T-helper 2 cell treated with Interferon-gamma antibody and Interleukin-4, amounts not matched to agents 100 ng/mL and 5 ng/mL, for 36 hours (primary cell): ENCODE results near the gene ST3GAL6. TPM values are rescaled to one million over a fixed set of nuclear protein-coding genes. Genes with fewer than 3 reads are reported as not detected.

ENCODE experiments used
- intact Hi-C: fragments of 100-400 bp; cut with micrococcal nuclease; formaldehyde crosslinking; loops from one replicate; pipeline ENCODE4 v1.15.1; 2023
- total RNA-seq: library from RNA; stranded (reverse); gene quantifications from 2 replicates; pipeline ENCODE4 v1.2.3, GENCODE V29; 2022

Gene ST3GAL6, protein sequence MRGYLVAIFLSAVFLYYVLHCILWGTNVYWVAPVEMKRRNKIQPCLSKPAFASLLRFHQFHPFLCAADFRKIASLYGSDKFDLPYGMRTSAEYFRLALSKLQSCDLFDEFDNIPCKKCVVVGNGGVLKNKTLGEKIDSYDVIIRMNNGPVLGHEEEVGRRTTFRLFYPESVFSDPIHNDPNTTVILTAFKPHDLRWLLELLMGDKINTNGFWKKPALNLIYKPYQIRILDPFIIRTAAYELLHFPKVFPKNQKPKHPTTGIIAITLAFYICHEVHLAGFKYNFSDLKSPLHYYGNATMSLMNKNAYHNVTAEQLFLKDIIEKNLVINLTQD
- not detected in 2 replicates for total RNA-seq

DNA sequence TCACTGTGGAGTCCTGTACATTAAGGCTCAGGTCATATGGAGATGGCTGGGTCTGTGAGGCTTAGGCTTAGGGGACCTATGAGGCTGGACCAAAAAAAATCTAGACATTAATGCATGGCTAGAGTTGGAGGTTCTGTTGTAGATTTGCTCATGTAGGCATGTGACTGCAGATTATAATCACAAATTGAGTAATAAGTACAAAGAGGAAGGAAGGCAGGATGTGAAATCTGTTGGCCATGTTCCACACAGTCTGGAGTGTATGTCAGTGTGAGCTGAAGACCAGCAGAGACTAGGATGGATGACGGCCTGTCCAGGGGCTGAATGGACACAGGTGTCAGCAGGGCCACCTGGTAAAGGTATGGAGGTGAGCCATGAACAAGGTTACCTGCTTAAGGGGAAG, at the start of gene ST3GAL6:
ST3GAL6 (plus strand) TSS at position 265 of the 400 bp plus-strand sequence. CDS start 5,101 bp downstream, outside the sequence.
- intact Hi-C loops: no loop called here

DNA sequence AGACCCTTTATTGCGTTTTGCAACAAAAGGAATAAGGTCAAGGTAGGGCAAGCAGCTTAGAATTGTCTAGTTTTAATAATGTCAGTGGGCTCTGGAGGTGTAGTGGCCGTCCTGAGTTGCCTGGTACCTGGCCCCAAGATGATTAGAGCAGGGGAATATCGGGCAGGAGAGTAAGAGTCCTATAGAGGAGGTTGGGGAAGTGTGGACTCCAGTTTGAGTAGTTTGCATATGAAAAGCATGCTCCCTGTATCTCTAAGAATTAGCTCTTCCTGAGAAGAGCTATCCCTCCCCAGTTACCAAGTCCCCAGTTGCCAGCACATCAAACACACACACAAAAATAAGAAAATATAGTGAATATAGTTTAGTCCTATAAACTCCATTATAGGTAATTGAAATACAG, 49.2 kb upstream of the ST3GAL6 start:
- intact Hi-C loops: no loop called here

DNA sequence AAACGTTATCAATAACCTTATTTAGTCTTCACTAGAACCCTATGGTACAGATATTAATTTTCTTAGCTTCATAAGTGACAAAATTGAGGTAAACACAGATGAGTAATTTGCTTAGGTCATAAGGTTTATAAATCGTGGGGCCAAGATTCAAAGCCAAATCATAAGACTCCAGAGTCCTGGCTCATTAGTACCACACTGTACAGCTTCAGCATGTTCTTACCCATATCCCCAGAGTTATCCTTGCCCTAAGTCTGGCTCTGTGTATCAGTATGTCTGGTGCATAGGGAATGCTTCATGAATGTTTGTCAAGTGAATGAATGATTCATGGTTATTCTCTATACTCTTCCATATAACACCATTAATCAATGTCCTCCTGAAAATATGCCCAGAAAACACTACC, 45.6 kb upstream of the ST3GAL6 start:
- intact Hi-C loops: no loop called here

DNA sequence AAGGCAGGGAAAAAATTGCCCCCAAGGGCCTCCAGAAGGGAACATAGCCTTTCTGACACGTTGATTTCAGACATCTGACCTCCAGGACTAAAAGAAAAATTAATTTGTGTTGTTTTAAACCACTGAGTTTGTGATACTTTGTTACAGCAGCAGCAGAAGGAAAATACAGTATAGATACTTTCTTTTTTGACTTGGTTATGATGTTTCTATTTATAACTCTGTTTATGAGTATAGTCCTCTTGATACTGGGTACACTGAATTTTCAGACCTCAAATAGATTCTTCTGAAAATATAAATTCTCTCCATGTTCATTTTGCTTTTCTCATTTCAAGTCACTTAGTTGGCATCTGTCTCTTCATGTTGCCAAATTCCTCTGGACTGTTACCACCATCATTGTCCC, 44.4 kb upstream of the ST3GAL6 start:
- intact Hi-C loops: no loop called here

DNA sequence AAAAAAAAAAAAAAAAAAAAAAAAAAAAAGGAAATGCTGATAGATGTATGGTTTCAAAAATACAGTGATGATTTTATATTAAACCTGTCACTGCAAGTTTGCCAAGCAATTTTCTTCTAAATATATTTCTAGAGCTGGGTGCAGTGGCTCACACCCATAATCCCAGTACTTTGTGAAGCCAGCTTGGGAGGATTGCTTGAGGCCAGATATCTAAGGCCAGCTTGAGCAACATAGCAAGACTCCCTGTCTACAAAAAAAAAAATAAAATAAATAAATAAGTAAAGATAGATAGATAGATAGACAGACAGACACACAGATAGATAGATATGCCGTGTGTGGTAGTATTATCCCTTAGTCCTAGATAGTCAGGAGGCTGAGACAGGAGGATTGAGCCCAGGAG, 41.4 kb upstream of the ST3GAL6 start:
- intact Hi-C loops: no loop called here

DNA sequence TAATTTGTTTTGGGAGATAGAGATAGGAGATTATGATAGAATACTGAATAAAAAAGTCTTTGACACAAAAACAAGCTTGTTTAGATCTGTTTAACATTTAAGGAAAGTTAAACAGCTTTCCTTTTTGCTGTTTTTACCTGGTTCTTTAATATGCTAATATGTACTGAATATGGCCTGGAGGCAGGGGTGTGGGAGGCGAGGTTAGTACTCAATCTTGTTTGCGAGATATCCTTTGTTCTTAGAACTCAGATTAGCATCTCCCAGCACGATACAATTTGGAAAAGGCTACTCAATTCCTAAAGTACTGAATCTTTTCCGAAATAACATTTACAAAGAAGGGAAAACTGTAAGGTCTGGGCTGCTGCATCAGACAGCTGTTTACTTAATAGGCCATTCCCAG, 40.8 kb upstream of the ST3GAL6 start:
- intact Hi-C loops: no loop called here

DNA sequence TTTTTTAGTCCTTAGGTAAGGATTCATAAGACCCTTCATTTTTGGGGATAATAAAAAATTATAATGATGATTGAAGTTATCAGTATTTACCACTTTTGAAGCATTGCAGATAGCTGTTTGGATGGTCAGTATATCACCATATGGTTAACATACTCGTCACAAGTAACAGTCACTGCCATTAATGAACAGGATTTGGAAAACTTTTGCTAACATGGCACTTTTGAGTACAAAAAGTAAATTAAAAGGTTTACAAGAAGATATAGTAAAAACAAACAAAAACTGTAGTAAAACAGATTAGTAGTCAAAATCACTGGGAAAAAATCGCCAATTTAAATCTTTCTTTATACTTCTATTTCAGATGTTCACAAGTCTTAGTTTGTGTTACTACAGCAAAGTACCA, 37.8 kb upstream of the ST3GAL6 start:
- intact Hi-C loops: no loop called here

DNA sequence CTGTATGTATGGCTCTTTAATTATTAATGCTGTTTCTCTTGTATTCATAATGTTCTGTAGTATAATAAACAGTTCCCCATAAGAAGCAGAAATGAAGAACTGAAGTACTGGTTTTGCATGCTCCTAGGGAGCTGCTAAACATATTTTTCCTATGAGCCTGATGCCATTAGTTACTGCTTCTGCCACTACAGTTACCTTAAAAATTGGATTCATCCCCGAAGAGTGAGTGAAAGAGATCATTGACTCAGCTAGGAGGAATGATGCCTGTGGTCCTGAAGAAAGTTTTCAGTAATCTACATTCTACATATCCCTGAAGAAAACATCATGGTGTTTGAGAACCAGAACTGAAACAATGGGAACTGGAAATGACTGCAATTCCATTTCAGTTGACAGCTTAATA, 37.1 kb upstream of the ST3GAL6 start:
- intact Hi-C loops: no loop called here

DNA sequence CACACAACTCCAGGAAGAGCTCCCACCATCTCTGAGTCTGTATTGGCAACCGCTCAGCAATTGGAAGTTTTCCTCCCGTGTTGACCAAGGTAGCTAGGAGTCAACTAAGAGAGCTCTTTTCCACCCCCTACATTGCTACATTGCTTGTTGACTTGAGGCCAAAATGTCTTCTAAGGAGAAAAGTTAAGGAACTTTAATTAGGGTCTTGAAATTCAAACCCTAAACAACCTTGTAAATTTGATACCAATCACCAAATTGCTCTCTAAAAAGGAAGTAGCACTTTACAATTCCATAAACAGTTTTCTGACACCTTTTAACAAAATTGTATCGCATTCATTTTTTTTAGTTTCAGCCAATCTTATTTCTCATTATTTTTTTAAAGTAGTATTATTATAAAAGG, 35.5 kb upstream of the ST3GAL6 start:
- intact Hi-C loops: no loop called here

DNA sequence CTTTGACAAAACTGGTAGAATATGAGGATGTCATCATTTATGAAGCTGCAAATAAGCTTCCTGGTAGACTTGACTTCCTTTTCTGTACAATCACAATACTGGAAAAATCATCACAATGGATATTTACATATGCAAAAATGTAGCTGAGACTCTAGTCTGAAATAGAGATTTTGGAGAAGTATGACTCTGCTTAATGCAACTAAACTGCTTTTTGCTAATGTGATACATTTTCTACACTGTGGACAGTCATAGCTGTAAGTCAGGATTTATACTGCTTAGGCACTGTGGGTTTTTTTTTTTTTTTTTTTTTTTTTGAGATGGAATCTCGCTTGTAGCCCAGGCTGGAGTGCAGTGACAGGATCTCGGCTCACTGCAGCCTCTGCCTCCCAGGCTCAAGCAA, 34.5 kb upstream of the ST3GAL6 start:
- intact Hi-C loops: no loop called here

DNA sequence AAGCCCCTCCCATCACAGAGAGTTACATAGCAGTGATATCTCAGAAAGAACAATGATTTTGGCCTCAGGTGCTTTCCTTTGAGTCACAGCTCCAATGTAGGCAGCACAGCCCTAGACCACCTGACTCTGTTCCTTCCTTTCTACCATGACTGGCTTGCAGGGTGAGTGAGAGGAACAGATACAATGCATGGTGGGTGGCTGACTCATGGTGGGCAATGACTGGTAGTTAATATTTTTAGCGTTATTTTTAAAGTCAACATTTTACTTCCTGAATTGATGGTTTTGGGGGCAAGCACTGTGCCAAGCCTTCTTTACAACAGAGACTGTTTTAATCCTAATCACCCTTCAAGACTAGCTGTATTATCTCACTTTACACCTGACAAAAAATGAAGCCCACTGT, 32.8 kb upstream of the ST3GAL6 start:
- intact Hi-C loops: loop anchor here (5.0 kb wide), 1 partner anchor 128 kb away; no protein-coding TSS in a partner anchor

DNA sequence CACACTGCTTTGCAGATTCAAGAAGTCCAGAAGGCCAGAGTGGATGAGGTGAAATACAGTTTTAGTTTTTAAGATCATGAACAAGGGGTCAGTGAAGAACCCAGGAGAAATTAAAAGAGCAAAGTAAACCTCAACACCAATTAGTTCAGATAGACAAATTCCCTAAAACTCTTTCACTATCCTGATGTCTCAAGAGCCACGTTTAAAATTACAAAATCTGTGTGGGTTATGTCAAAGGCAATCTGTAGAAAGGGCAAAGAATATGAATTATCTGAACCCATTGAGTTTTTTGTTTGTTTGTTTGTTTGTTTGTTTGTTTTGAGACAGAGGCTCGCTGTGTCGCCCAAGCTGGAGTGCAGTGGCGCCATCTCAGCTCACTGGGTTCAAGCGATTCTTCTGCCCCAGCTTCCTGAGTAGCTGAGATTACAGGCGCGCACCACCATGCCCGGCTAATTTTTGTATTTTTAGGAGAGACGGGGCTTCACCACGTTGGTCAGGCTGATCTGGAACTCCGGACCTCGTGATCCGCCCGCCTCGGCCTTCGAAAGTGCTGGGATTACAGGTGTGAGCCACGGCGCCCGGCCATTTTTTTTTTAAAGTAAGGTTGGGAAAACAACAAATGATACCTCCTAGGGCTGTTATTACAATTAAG, 32.1 kb upstream of the ST3GAL6 start:
- intact Hi-C loops: loop anchor here (5.0 kb wide), 1 partner anchor 129 kb away; no protein-coding TSS in a partner anchor

DNA sequence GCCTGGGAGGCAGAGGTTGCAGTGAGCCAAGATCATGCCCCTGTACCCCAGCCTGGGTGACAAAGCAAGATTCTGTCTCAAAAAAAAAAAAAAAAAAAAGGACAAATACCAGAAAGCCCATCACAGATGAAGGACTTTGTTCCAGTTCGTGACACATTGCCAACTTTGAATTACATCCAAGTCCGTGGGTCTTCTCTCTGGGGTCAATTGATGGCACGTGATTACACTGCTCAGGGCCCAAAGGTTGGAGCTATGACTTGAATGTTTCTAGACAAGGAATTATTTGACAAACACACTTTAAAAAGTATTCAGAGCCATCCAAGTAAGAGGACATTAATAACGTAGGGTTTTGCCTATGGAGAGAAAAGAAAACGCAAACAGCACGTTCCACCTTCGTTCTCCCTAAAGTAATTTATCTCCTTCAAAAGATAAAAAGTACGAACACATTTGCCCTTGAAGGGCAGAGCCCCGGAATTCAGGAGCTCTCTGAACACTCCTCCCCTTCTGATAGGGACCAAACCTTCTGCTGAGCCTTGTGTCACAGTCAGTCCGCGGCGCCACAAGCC, 31.3 kb upstream of the ST3GAL6 start:
- intact Hi-C loops: loop anchor here (5.0 kb wide), 1 partner anchor 130 kb away; no protein-coding TSS in a partner anchor

DNA sequence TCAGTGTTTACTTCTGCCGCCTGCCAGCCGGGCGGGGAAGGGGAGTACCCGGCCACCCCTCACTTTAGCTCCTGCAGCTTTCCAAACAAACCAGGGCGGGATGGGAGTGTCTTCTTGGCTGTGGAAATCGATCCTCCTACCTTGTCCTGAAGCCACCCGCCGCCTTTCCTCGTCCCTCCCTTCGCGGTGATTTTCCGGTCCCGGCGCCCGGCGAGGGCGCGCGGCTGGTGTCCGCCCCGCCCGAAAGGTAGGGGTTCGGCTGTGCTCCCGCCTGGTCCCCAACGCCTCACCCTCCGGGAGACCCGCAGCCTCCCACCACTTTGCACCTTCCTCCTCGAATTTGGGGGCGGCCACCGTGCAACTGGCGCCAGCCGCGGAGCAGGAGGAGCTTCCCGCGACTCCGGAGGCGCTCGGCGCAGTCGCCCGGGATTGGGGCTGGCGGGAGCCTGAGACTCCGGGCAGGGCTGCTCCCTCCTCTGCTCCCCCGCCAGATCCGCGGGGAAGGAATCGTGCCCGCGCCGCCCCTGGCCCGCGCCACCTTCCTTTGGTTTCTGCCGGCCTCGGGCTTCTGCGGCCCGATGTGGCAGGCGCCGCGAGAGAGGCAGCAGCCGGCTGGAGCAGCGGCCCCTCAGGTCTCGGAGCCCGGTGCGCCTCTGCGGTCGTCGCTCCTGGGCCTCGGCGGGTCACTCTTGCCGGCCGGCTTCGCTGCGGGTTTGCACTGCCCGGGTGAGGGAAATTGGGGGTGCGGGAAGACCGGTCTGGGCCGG, 30.7 kb upstream of the ST3GAL6 start:
- intact Hi-C loops: loop anchor here (5.0 kb wide), 1 partner anchor 130 kb away; no protein-coding TSS in a partner anchor

DNA sequence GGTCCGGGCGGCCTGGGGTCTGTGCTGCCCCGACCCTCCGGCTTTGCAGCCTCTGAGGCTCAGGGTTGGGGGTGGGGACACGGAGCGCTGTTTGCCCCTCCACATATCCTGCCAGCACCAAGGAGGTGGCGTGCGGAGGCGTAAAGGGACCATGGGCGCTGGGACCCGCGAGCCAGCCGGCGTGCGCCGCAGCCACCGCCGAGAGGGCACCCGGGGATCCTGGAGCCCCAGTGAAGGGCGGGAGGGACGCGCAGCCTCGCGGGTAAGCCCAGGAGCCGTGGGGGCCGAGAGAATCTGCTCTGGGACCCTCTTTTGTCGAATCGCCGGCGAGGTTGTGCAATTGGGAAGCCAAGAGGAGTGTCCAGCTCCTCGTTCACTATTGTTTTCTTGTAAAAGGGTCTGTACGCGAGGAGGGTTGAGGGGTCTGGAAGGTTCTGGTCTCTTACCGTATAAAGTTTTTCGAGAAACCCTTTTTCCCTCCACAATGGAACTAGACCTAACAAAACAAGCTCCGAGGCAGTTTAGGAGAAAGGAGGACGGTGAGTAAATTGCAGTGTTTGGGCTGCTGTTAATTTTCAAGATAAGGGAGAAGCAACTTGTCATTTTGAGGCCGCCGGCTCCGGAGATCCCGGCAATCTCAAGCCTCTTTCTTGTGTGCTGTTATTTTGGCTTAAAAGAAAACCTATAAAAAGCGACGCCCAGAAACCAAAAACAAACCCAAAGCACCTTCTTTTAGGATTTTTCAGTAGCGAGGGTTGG, 29.9 kb upstream of the ST3GAL6 start:
- intact Hi-C loops: loop anchor here (5.0 kb wide), 1 partner anchor 131 kb away; no protein-coding TSS in a partner anchor

DNA sequence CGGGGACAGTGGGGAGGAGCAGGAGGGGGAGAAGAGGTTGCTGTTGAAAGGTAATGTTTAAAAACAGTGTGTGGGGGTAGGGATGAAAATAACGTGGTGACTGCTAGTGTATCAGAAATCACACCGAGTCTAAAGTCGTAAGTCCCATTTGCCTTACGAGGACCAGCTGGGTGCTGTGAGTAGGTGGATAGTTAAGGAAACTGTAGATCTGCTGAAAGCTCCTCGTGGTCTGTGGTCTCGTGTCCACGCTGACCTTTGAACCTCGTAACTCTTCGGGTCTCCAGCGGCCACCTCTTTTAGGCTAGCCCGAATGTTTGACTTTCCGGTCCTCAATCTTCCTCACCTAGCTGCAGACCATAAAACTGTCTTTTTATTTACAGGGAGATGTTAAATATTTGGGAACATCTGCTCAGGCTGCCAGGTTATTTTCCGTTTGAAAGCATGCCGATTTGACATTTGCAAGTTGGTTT, 29.3 kb upstream of the ST3GAL6 start:
- intact Hi-C loops: loop anchor here (5.0 kb wide), 1 partner anchor 132 kb away; no protein-coding TSS in a partner anchor

DNA sequence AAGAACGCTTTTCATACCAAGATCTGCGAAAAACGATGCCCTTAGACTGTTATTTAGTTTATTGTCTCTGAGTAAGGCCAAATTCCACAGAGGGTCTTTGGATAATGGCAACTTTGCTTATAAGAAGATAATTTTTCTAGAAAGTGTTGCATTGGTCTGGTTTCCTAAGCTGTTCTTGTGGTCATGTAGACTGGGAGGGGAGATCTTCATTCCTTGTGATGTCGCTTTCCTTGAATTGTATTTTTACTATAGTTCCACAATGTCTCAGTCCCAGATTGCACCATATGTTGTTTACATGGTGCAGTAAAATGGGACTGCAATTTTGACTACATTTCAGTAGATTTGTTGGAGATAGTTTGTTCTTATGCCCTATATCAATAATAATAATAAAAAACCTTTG, 28.8 kb upstream of the ST3GAL6 start:
- intact Hi-C loops: loop anchor here (5.0 kb wide), 1 partner anchor 132 kb away; no protein-coding TSS in a partner anchor

DNA sequence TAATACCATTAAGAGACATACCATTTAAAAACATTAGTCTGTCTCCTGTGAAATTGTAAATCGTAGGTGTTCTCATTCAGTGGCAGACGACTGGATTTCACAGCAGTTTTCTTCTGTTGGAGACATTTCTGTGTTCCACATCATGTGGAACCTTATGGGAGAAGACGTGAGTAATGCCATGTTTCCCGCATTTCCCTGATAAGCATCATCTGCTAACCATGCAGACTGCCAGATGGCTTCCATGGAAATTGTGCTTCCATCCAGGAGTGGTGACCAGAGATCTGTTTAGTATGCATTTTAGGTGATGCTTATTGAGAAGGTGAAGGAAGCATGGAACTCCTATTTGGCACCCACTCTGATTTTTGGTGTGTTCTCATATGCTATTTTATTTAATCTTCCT, 28.4 kb upstream of the ST3GAL6 start:
- intact Hi-C loops: loop anchor here (5.0 kb wide), 1 partner anchor 132 kb away; no protein-coding TSS in a partner anchor

DNA sequence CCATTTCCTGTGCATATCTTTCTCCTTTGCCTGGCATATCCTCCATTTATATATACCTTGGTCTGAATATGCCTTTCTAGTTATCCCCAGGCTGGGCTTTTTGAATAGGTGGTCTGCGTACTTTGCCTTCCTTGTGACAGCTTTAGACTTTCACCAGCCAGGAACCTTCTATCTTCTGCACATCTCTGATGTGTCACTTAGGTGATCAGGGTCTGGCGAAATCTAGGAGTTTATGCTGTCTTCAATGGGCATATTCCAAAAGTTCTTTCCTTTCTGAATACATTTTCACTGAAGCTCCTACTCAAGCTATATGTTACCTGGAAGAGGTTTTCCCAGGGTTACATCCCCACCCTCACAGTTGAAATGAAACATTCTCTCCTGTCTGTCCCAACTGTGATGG, 27.8 kb upstream of the ST3GAL6 start:
- intact Hi-C loops: no loop called here

DNA sequence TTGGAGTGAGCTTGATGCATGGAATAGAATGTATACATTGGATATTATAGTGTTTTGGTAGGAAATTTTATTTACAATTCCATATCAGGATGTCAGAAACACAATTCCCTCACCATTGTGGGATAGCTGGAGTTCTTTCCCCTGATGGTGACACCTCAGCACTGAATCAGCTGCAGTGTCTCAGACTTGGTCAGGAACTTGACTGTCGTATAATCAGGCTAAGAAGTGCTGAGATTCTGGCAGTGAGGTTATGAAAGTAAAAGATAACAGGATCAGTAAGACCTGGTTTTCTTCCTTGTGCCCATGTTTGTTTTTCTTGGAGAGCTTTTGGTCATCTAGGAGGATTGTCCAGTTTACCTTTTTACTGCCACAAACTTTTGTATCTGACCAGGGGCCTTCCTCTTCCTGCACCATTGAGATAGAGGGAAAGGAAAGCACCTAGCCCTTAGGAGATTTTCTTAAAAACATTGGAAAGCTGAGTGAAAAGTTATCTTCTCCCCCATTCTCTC, 27.3 kb upstream of the ST3GAL6 start:
- intact Hi-C loops: no loop called here
